K562 (cell line): ENCODE measurements around the gene B3GAT2. TPM values are rescaled to one million over a fixed set of nuclear protein-coding genes. Genes with fewer than 3 reads are reported as not detected.

Experiments
- ATAC-seq: fragments of 200-7000 bp; cut with Tn5 transposase; 3 replicates; pipeline ENCODE4 v1.9.1; 2020; ENCODE audit warnings: moderate library complexity
- BruUV-seq: library from RNA; stranded (reverse); fragments of 400-500 nt; replicated peaks from 2 replicates; lab custom pipeline; 2021; lab: Mats Ljungman, UMichigan
- CTCF ChIA-PET: fragments of 300-600 bp; formaldehyde crosslinking; extraction: SDS; loops from one replicate; lab custom pipeline; 2021; ENCODE audit warnings: low intra/inter-chr PET ratio; lab: Yijun Ruan, JAX
- POLR2A ChIA-PET: fragments of 300-600, 350-650 bp; sonication (Branson Sonifier 250); formaldehyde crosslinking; extraction: SDS; loops from one replicate; lab custom pipeline; 2021; ENCODE audit warnings: antibody characterized with exemption, inconsistent platforms; lab: Yijun Ruan, JAX
- DNase-seq, 4 experiments: peaks; one replicate each; pipeline versions ENCODE4 v3.0.0 to v3.0.0-alpha.2; 2011 to 2018; ENCODE audit warnings: low spot score in 3 of 4, mixed read lengths in 3 of 4; ENCODE audit errors: extremely low read depth in 1 of 4
- FAIRE-seq: peaks from 2 replicates; lab custom pipeline; 2011; peaks lifted over from hg19 to GRCh38; lab: Jason Lieb, UNC
- H2AFZ ChIP-seq: 2 replicates; pipeline ENCODE4 v1.6.0; 2011; ENCODE audit warnings: low read depth, low read length, control low read depth, inconsistent platforms
- H3K27ac ChIP-seq: fragments of 200-600 bp; 3 replicates; pipeline ENCODE4 v1.8.0; 2011; ENCODE audit warnings: low read depth, mild to moderate bottlenecking, control low read depth, inconsistent platforms, low read length, moderate library complexity, mixed read lengths; ENCODE audit errors: extremely low read depth
- H3K27me3 ChIP-seq, 2 experiments: fragments of 300-600 bp in 1 of 2; 2 replicates in 1 of 2; 3 replicates in 1 of 2; pipeline versions ENCODE4 v1.6.0 to v1.8.0; 2011; ENCODE audit warnings: inconsistent platforms in 2 of 2, low read length in 2 of 2, mild to moderate bottlenecking in 1 of 2, mixed read lengths in 1 of 2, moderate library complexity in 1 of 2; ENCODE audit not compliant: control insufficient read depth in 2 of 2, insufficient read depth in 2 of 2
- H3K36me3 ChIP-seq: fragments of 300-600 bp; 3 replicates; pipeline ENCODE4 v1.8.0; 2011; ENCODE audit warnings: mild to moderate bottlenecking, low read length, inconsistent platforms; ENCODE audit not compliant: control insufficient read depth, insufficient read depth
- H3K4me1 ChIP-seq, 2 experiments: fragments of 200-600 bp in 1 of 2; replicated peaks in 1 of 2; 2 replicates in 1 of 2; 3 replicates in 1 of 2; pipeline versions ENCODE4 v1.5.1 to v1.8.0; 2011; ENCODE audit warnings: inconsistent platforms in 2 of 2, low read length in 2 of 2, mild to moderate bottlenecking in 1 of 2, mixed read lengths in 1 of 2, moderate library complexity in 1 of 2; ENCODE audit not compliant: control insufficient read depth in 2 of 2, insufficient read depth in 2 of 2
- H3K4me2 ChIP-seq: 2 replicates; pipeline ENCODE4 v1.6.1; 2011; ENCODE audit warnings: low read length, control low read depth, inconsistent platforms, mixed read lengths; ENCODE audit not compliant: insufficient read depth
- H3K4me3 ChIP-seq: fragments of 200-600 bp; sonication (generic), shearing (Covaris generic); 2 replicates; pipeline ENCODE4 v1.5.1; 2016; ENCODE audit warnings: control low read depth, inconsistent platforms
- H3K79me2 ChIP-seq: fragments of 200-600 bp; 3 replicates; pipeline ENCODE4 v1.8.0; 2011; ENCODE audit warnings: low read length, inconsistent platforms; ENCODE audit not compliant: control insufficient read depth, insufficient read depth
- H3K9ac ChIP-seq, 2 experiments: 2 replicates each; pipeline versions ENCODE4 v1.6.0 to v1.6.1; 2011; ENCODE audit warnings: low read depth in 2 of 2, low read length in 2 of 2, control low read depth in 1 of 2, inconsistent platforms in 1 of 2, mild to moderate bottlenecking in 1 of 2, mixed read lengths in 1 of 2; ENCODE audit not compliant: insufficient read depth in 1 of 2
- H3K9me1 ChIP-seq: one replicate; pipeline ENCODE4 v1.6.0; 2011; ENCODE audit warnings: inconsistent platforms, mild to moderate bottlenecking, low read length, moderate library complexity; ENCODE audit not compliant: control insufficient read depth, insufficient read depth
- H3K9me3 ChIP-seq: replicated peaks from 2 replicates; pipeline ENCODE4 v1.5.1; 2011; ENCODE audit warnings: low read depth, low read length, inconsistent platforms; ENCODE audit not compliant: control insufficient read depth, insufficient read depth
- H4K20me1 ChIP-seq: replicated peaks from 2 replicates; pipeline ENCODE4 v1.6.1; 2011; ENCODE audit warnings: low read length, inconsistent platforms, mixed read lengths; ENCODE audit not compliant: control insufficient read depth, insufficient read depth
- DIDO1 ChIP-seq: fragments of 450-650 bp; IDR thresholded peaks from 2 replicates; pipeline ENCODE4 v1.6.1; 2016; ENCODE audit warnings: low read depth, missing biosample characterization, missing genetic modification characterization
- PRMT5 ChIP-seq: sonication (generic); formaldehyde crosslinking; IDR thresholded peaks from 2 replicates; pipeline ENCODE4 v1.5.0; 2020; ENCODE audit warnings: missing genetic modification reagents
- SREBF1 ChIP-seq: fragments of 150-350 bp; IDR thresholded peaks from 2 replicates; pipeline ENCODE4 v1.6.1; 2014; ENCODE audit warnings: antibody characterized with exemption, low read depth, low read length, borderline replicate concordance
- TEAD4 ChIP-seq, 2 experiments: sonication (generic) in 1 of 2; formaldehyde crosslinking in 1 of 2; IDR thresholded peaks; 2 replicates each; pipeline versions ENCODE4 v1.6.1 to v1.8.0; 2012 to 2022; ENCODE audit warnings: borderline replicate concordance in 1 of 2, inconsistent platforms in 1 of 2, low read length in 1 of 2, mild to moderate bottlenecking in 1 of 2, missing genetic modification reagents in 1 of 2
- U2AF2 ChIP-seq: fragments of 200-400 bp; formaldehyde crosslinking; optimal IDR thresholded peaks from 2 replicates; pipeline ENCODE3; 2017; ENCODE audit warnings: low read depth, mild to moderate bottlenecking, low read length
- ZBTB8A ChIP-seq: fragments of 450-650 bp; IDR thresholded peaks from 2 replicates; pipeline ENCODE4 v1.6.1; 2018; ENCODE audit warnings: mild to moderate bottlenecking, moderate library complexity; ENCODE audit not compliant: partially characterized antibody
- ZNF707 ChIP-seq: fragments of 250-450 bp; sonication (Bioruptor Pico); conservative IDR thresholded peaks from 2 replicates; pipeline ENCODE4 v1.8.0; 2022; ENCODE audit warnings: inconsistent platforms, mild to moderate bottlenecking, moderate library complexity
- WGBS: fragments of 100-300 bp; shearing (Covaris generic); methylation state at CpG from one replicate; pipeline ENCODE4 v1.1.6; 2016; ENCODE audit warnings: low coverage, mixed read lengths; ENCODE audit not compliant: insufficient coverage; ENCODE audit errors: missing lambda C conversion rate; 5-methylcytosine and 5-hydroxymethylcytosine counted together
- in situ Hi-C: fragments of 300-500 bp; cut with MboI; formaldehyde crosslinking; loops from 4 replicates; pipeline ENCODE4 v1.15.0; 2018; ENCODE audit warnings: inconsistent platforms, mixed read lengths
- intact Hi-C: fragments of 100-400 bp; cut with micrococcal nuclease; formaldehyde crosslinking; loops from 2 replicates; pipeline ENCODE4 v1.14.2; 2022
- polyA plus RNA-seq, 8 experiments: library from polyadenylated mRNA; depleted of rRNA in 4 of 8; stranded (reverse) in 5 of 8; unstranded in 3 of 8; fragments of >200 nt; fragmentation: Nextera tagmentation in 2 of 8; fragmentation: Illumina TruSeq in 1 of 8; extraction: Ambion mirVana in 2 of 8; extraction: Trizol in 1 of 8; gene quantifications; 2 replicates each; pipeline versions ENCODE4 v1.2.1 to v1.2.3, GENCODE V29; 2011 to 2014; ENCODE audit warnings: inconsistent platforms in 1 of 8, missing spikeins in 1 of 8
- total RNA-seq, 7 experiments: library from RNA; depleted of rRNA in 6 of 7; stranded (reverse); fragments of >200 nt in 6 of 7; fragmentation: Illumina TruSeq in 2 of 7; extraction: Trizol in 2 of 7; gene quantifications; 2 replicates each; pipeline versions ENCODE4 v1.2.1 to v1.2.3, GENCODE V29; 2011 to 2021; ENCODE audit warnings: low replicate concordance in 1 of 7
- TF ChIP-seq, protein P1 (sequence below), 2 experiments: fragments of 450-650 bp; IDR thresholded peaks; 2 replicates each; pipeline ENCODE4 v1.6.1; 2018; ENCODE audit warnings: mild to moderate bottlenecking in 2 of 2, low read depth in 1 of 2; ENCODE audit not compliant: partially characterized antibody in 2 of 2
- TF ChIP-seq, protein P2 (sequence below): fragments of 250-450 bp; sonication (Bioruptor Pico); IDR thresholded peaks from 2 replicates; pipeline ENCODE4 v1.8.0; 2022; ENCODE audit warnings: inconsistent platforms, mild to moderate bottlenecking, moderate library complexity, borderline replicate concordance
- TF ChIP-seq, protein P3 (sequence below): fragments of 250-450 bp; sonication (Bioruptor Pico); IDR thresholded peaks from 2 replicates; pipeline ENCODE4 v1.9.0; 2021; ENCODE audit warnings: mild to moderate bottlenecking, inconsistent platforms
- TF ChIP-seq, protein P4 (sequence below): fragments of 250-450 bp; sonication (Bioruptor Pico); IDR thresholded peaks from 2 replicates; pipeline ENCODE4 v1.5.0; 2022; ENCODE audit warnings: mild to moderate bottlenecking

Gene B3GAT2
- total and polyA plus RNA-seq, 9 of the 15 experiments (the other 6 are each of a cell fraction or from before 2014, with no cell fraction given): 0.01 to 0.43 (median 0.04) TPM; not detected in 4

DNA sequence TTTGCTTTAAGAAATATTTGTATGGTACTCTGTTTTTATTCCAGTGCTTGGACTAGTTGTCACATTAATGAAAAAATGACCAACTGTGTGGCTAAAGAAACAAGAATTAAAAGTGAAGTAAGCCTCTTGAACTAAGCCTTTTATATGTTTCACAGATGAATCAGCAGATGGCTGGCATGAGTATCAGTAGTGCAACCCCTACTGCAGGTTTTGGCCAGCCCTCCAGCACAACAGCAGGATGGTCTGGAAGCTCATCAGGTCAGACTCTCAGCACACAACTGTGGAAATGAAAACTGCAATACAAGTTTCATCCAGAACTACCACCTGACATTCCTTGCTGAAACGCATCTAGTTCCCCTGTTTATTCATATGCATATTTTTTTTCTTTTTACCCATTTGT lies 96.8 kb downstream of the B3GAT2 start:
- intact Hi-C loops: no loop called here
- Histone ChIP-seq H3K27ac (no peak overlapping the region), H3K4me3 (no peak overlapping the region), H2AFZ (no peak overlapping the region), H4K20me1 (no peaks in the 10 kb centered on the region), H3K4me2 (no peak overlapping the region), H3K9me3 (no peaks in the 10 kb centered on the region), H3K4me1 (no peaks in the 10 kb centered on the region), H3K79me2 (no peaks in the 10 kb centered on the region), H3K36me3 (no peaks in the 10 kb centered on the region), H3K27me3 (no peaks in the 10 kb centered on the region), H3K9me1 (no peaks in the 10 kb centered on the region), H3K9ac (no peak overlapping the region)
- ChIA-PET CTCF (no interaction called here), POLR2A (no interaction called here)
- DNase-seq (no peak), ATAC-seq (no peak), FAIRE-seq (no peak)
- 60% methylated on average over 1 of the region's 1 CpG for WGBS
- BruUV-seq: no TSS peak
- in situ Hi-C loops: no loop called here
- TF ChIP-seq U2AF2: no peak
- no peak for TF ChIP-seq ZBTB8A
- TF ChIP-seq DIDO1 (tag): no peak
- TF ChIP-seq, protein P1, sequence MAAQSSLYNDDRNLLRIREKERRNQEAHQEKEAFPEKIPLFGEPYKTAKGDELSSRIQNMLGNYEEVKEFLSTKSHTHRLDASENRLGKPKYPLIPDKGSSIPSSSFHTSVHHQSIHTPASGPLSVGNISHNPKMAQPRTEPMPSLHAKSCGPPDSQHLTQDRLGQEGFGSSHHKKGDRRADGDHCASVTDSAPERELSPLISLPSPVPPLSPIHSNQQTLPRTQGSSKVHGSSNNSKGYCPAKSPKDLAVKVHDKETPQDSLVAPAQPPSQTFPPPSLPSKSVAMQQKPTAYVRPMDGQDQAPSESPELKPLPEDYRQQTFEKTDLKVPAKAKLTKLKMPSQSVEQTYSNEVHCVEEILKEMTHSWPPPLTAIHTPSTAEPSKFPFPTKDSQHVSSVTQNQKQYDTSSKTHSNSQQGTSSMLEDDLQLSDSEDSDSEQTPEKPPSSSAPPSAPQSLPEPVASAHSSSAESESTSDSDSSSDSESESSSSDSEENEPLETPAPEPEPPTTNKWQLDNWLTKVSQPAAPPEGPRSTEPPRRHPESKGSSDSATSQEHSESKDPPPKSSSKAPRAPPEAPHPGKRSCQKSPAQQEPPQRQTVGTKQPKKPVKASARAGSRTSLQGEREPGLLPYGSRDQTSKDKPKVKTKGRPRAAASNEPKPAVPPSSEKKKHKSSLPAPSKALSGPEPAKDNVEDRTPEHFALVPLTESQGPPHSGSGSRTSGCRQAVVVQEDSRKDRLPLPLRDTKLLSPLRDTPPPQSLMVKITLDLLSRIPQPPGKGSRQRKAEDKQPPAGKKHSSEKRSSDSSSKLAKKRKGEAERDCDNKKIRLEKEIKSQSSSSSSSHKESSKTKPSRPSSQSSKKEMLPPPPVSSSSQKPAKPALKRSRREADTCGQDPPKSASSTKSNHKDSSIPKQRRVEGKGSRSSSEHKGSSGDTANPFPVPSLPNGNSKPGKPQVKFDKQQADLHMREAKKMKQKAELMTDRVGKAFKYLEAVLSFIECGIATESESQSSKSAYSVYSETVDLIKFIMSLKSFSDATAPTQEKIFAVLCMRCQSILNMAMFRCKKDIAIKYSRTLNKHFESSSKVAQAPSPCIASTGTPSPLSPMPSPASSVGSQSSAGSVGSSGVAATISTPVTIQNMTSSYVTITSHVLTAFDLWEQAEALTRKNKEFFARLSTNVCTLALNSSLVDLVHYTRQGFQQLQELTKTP (IDR thresholded peaks at IDR 0.05; ENCODE audit: low read depth in 1 of 2, partially characterized antibody in 2 of 2): no peak
- TF ChIP-seq, protein P2, sequence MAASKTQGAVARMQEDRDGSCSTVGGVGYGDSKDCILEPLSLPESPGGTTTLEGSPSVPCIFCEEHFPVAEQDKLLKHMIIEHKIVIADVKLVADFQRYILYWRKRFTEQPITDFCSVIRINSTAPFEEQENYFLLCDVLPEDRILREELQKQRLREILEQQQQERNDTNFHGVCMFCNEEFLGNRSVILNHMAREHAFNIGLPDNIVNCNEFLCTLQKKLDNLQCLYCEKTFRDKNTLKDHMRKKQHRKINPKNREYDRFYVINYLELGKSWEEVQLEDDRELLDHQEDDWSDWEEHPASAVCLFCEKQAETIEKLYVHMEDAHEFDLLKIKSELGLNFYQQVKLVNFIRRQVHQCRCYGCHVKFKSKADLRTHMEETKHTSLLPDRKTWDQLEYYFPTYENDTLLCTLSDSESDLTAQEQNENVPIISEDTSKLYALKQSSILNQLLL: no peak
- TF ChIP-seq PRMT5 (CRISPR knock-in tag): no peak
- TF ChIP-seq SREBF1: no peak
- TF ChIP-seq, protein P3, sequence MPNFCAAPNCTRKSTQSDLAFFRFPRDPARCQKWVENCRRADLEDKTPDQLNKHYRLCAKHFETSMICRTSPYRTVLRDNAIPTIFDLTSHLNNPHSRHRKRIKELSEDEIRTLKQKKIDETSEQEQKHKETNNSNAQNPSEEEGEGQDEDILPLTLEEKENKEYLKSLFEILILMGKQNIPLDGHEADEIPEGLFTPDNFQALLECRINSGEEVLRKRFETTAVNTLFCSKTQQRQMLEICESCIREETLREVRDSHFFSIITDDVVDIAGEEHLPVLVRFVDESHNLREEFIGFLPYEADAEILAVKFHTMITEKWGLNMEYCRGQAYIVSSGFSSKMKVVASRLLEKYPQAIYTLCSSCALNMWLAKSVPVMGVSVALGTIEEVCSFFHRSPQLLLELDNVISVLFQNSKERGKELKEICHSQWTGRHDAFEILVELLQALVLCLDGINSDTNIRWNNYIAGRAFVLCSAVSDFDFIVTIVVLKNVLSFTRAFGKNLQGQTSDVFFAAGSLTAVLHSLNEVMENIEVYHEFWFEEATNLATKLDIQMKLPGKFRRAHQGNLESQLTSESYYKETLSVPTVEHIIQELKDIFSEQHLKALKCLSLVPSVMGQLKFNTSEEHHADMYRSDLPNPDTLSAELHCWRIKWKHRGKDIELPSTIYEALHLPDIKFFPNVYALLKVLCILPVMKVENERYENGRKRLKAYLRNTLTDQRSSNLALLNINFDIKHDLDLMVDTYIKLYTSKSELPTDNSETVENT (CRISPR knock-in tag): no peak
- TF ChIP-seq, protein P4, sequence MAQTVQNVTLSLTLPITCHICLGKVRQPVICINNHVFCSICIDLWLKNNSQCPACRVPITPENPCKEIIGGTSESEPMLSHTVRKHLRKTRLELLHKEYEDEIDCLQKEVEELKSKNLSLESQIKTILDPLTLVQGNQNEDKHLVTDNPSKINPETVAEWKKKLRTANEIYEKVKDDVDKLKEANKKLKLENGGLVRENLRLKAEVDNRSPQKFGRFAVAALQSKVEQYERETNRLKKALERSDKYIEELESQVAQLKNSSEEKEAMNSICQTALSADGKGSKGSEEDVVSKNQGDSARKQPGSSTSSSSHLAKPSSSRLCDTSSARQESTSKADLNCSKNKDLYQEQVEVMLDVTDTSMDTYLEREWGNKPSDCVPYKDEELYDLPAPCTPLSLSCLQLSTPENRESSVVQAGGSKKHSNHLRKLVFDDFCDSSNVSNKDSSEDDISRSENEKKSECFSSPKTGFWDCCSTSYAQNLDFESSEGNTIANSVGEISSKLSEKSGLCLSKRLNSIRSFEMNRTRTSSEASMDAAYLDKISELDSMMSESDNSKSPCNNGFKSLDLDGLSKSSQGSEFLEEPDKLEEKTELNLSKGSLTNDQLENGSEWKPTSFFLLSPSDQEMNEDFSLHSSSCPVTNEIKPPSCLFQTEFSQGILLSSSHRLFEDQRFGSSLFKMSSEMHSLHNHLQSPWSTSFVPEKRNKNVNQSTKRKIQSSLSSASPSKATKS (CRISPR knock-in tag): no peak
- TF ChIP-seq ZNF707 (CRISPR knock-in tag): no peak
- TF ChIP-seq TEAD4 (IDR thresholded peaks at IDR 0.05; ENCODE audit: low read length): no peak
- TF ChIP-seq TEAD4 (CRISPR knock-in tag; IDR thresholded peaks at IDR 0.05; ENCODE audit: borderline replicate concordance): no peak
